ENCODE measurements around the gene MS4A14. TPM values are rescaled to one million over a fixed set of nuclear protein-coding genes. Genes with fewer than 3 reads are reported as not detected.

Gene MS4A14
- total RNA-seq, 1 experiment from 2014 or later = not detected

DNA sequence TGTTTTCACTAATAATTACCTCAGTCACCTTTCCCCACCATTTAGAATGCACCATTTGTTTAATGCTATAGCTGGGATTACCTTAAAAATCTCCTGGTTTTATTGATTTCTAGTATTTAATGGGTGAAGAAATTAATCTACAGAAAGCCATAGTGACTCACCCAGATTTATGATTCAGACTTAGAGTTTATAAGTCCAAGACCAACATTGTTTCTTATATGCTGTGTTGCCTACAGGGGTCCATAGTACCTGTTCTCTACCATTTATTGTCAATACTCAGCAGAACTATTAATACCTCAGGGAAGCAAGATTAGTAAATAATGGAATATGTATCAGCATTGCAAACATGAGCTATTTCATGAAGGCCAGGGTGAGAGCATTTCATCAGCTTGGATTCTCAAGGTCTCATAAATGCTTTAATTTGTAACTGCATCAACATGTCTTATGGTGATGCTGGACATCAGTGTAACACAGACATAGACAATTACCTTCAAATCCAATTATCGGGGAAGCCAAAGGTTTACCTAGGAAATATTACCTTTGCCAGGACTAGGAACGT, 25.9 kb upstream of the MS4A14 start:
- H3K9me2 ChIP-seq (ENCODE audit: insufficient read depth) = no peaks in the 10 kb centered on the region
- no peak for ATAC-seq
- no peaks in the 10 kb centered on the region for H3K27me3 ChIP-seq (ENCODE audit: insufficient read depth, low read length)
- no peaks in the 10 kb centered on the region for H4K20me1 ChIP-seq (ENCODE audit: insufficient read depth)
- ChIA-PET RAD21 (ENCODE audit: low non-redundant PET in 1 of 2, low total read pairs in 2 of 2, uncharacterized antibody in 2 of 2, unreplicated experiment in 2 of 2) (no interaction called here), POLR2A (no interaction called here), CTCF (interaction anchor here (1.3 kb wide), 1 partner anchor 36 kb away, joined by 3 read pairs; no protein-coding TSS in a partner anchor)
- no peak overlapping the region for H3K4me2 ChIP-seq (ENCODE audit: low read length)
- no peak overlapping the region for H3K27ac ChIP-seq (ENCODE audit: low read depth, low read length)
- H3K36me3 ChIP-seq (ENCODE audit: control insufficient read depth in 1 of 2, insufficient read depth in 2 of 2, low read length in 2 of 2) = no peaks in the 10 kb centered on the region
- no peak overlapping the region for H2AFZ ChIP-seq (ENCODE audit: low read depth, low read length, poor library complexity, severe bottlenecking)
- no peak overlapping the region for H3K4me3 ChIP-seq (replicated peaks in 1 of 2; ENCODE audit: low read depth in 1 of 2, low read length in 2 of 2)
- no peak overlapping the region for H3K9ac ChIP-seq (ENCODE audit: low read length)
- no TSS peak for BruUV-seq (replicated peaks)
- no peak for DNase-seq (ENCODE audit: low read depth, low spot score)
- H3K4me1 ChIP-seq (ENCODE audit: control insufficient read depth in 1 of 2, insufficient read depth in 2 of 2, low read length in 2 of 2) = no peaks in the 10 kb centered on the region
- no peaks in the 10 kb centered on the region for H3K79me2 ChIP-seq (ENCODE audit: insufficient read depth, low read length)
- intact Hi-C loops (cut with micrococcal nuclease) = no loop called here
- H3K9me3 ChIP-seq (ENCODE audit: control insufficient read depth in 1 of 2, insufficient read depth in 1 of 2, low read depth in 1 of 2, low read length in 2 of 2) = no peaks in the 10 kb centered on the region
- TF ChIP-seq, protein P1, sequence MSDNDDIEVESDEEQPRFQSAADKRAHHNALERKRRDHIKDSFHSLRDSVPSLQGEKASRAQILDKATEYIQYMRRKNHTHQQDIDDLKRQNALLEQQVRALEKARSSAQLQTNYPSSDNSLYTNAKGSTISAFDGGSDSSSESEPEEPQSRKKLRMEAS (IDR thresholded peaks at IDR 0.05) = no peak
- TF ChIP-seq ELF1 (IDR thresholded peaks at IDR 0.05; ENCODE audit: borderline replicate concordance, low read depth) (no peak), CEBPB (IDR thresholded peaks at IDR 0.05; ENCODE audit: low read depth) (no peak), EZH2 (IDR thresholded peaks at IDR 0.05) (no peak), POLR2A (IDR thresholded peaks at IDR 0.05; ENCODE audit: borderline replicate concordance, extremely low read depth, insufficient read depth, insufficient read length) (no peak), ATF3 (IDR thresholded peaks at IDR 0.05) (no peak), FOSL1 (IDR thresholded peaks at IDR 0.05; ENCODE audit: low read depth) (no peak), CTCF (IDR thresholded peaks at IDR 0.05 in 2 of 3, conservative IDR thresholded peaks at IDR 0.05 in 1 of 3; ENCODE audit: borderline replicate concordance in 1 of 3, insufficient read depth in 1 of 3, low read depth in 2 of 3, low read length in 2 of 3) (no peak), ZBTB33 (IDR thresholded peaks at IDR 0.05; ENCODE audit: extremely low read depth, insufficient replicate concordance, low read length) (no peak)
- TF ChIP-seq, protein P2, sequence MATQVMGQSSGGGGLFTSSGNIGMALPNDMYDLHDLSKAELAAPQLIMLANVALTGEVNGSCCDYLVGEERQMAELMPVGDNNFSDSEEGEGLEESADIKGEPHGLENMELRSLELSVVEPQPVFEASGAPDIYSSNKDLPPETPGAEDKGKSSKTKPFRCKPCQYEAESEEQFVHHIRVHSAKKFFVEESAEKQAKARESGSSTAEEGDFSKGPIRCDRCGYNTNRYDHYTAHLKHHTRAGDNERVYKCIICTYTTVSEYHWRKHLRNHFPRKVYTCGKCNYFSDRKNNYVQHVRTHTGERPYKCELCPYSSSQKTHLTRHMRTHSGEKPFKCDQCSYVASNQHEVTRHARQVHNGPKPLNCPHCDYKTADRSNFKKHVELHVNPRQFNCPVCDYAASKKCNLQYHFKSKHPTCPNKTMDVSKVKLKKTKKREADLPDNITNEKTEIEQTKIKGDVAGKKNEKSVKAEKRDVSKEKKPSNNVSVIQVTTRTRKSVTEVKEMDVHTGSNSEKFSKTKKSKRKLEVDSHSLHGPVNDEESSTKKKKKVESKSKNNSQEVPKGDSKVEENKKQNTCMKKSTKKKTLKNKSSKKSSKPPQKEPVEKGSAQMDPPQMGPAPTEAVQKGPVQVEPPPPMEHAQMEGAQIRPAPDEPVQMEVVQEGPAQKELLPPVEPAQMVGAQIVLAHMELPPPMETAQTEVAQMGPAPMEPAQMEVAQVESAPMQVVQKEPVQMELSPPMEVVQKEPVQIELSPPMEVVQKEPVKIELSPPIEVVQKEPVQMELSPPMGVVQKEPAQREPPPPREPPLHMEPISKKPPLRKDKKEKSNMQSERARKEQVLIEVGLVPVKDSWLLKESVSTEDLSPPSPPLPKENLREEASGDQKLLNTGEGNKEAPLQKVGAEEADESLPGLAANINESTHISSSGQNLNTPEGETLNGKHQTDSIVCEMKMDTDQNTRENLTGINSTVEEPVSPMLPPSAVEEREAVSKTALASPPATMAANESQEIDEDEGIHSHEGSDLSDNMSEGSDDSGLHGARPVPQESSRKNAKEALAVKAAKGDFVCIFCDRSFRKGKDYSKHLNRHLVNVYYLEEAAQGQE (IDR thresholded peaks at IDR 0.05; ENCODE audit: low read depth) = no peak
